Panc1 (cell line): ENCODE measurements around the gene COA5. TPM values are rescaled to one million over a fixed set of nuclear protein-coding genes. Genes with fewer than 3 reads are reported as not detected.

Source experiments
- ATAC-seq: fragments of 200-7000 bp; cut with Tn5 transposase; 2 replicates; pipeline ENCODE4 v1.9.1; 2020; ENCODE audit warnings: mild to moderate bottlenecking, moderate library complexity
- BruUV-seq: library from RNA; stranded (reverse); fragments of 400-500 nt; replicated peaks from 2 replicates; lab custom pipeline; 2021; lab: Mats Ljungman, UMichigan
- CTCF ChIA-PET: fragments of 300-600 bp; sonication (Branson Sonifier 250); formaldehyde crosslinking; loops from one replicate; lab custom pipeline; 2022; ENCODE audit warnings: antibody characterized with exemption; lab: Charles Lee
- POLR2A ChIA-PET: fragments of 300-600 bp; sonication (Branson Sonifier 250); formaldehyde crosslinking; loops from one replicate; lab custom pipeline; 2022; ENCODE audit warnings: antibody characterized with exemption; lab: Charles Lee
- DNase-seq: peaks from one replicate; pipeline ENCODE4 v3.0.0-alpha.2; 2010; ENCODE audit warnings: low read depth, low spot score
- H3K27ac ChIP-seq: 2 replicates; pipeline ENCODE4 v1.5.1; 2011; ENCODE audit warnings: mild to moderate bottlenecking, low read length, inconsistent platforms
- H3K27me3 ChIP-seq: fragments of 200-500 bp; sonication (Bioruptor generic); 2 replicates; pipeline ENCODE4 v1.6.0; 2014; ENCODE audit warnings: low read length, inconsistent platforms; ENCODE audit not compliant: control insufficient read depth, insufficient read depth
- H3K36me3 ChIP-seq: fragments of 200-500 bp; sonication (Bioruptor generic); 2 replicates; pipeline ENCODE4 v1.5.1; 2014; ENCODE audit warnings: inconsistent platforms, mild to moderate bottlenecking, low read length, moderate library complexity; ENCODE audit not compliant: control insufficient read depth, insufficient read depth
- H3K4me1 ChIP-seq: 2 replicates; pipeline ENCODE4 v1.5.1; 2011; ENCODE audit warnings: inconsistent platforms, mild to moderate bottlenecking, low read length, moderate library complexity; ENCODE audit not compliant: control insufficient read depth, insufficient read depth
- H3K4me3 ChIP-seq, 2 experiments: 2 replicates each; pipeline ENCODE4 v1.5.1; 2011 to 2012; ENCODE audit warnings: low read depth in 2 of 2, low read length in 2 of 2, mild to moderate bottlenecking in 2 of 2, inconsistent platforms in 1 of 2, moderate library complexity in 1 of 2
- H3K9me3 ChIP-seq: fragments of 200-500 bp; sonication (Bioruptor generic); 2 replicates; pipeline ENCODE4 v1.5.1; 2014; ENCODE audit warnings: low read depth, mild to moderate bottlenecking, inconsistent platforms, low read length, moderate library complexity; ENCODE audit not compliant: control insufficient read depth, insufficient read depth
- CTCF ChIP-seq: fragments of 450-650 bp; IDR thresholded peaks from 2 replicates; pipeline ENCODE4 v1.5.1; 2017; ENCODE audit warnings: mild to moderate bottlenecking
- POLR2AphosphoS5 ChIP-seq: IDR thresholded peaks from 2 replicates; pipeline ENCODE4 v1.6.1; 2012; ENCODE audit warnings: mild to moderate bottlenecking, low read depth, low read length, moderate library complexity
- REST ChIP-seq, 2 experiments: IDR thresholded peaks; 2 replicates each; pipeline ENCODE4 v1.6.1; 2011 to 2012; ENCODE audit warnings: low read depth in 2 of 2, control low read depth in 1 of 2, low read length in 1 of 2, mild to moderate bottlenecking in 1 of 2, moderate library complexity in 1 of 2; ENCODE audit not compliant: insufficient read depth in 1 of 2
- SIN3A ChIP-seq: IDR thresholded peaks from 2 replicates; pipeline ENCODE4 v1.6.1; 2012; ENCODE audit warnings: low read depth, mild to moderate bottlenecking, low read length, moderate library complexity, borderline replicate concordance; ENCODE audit not compliant: insufficient read depth
- TCF7L2 ChIP-seq: IDR thresholded peaks from 2 replicates; pipeline ENCODE4 v1.6.1; 2011; ENCODE audit warnings: mild to moderate bottlenecking, low read depth, low read length, inconsistent platforms
- in situ Hi-C: cut with HindIII; loops from 2 replicates; pipeline ENCODE4 v1.10.0; 2016; ENCODE audit warnings: low sequenced_read_pairs, low pct_unique_long_range_greater_than_20kb
- intact Hi-C: fragments of 100-400 bp; cut with micrococcal nuclease; formaldehyde crosslinking; loops from one replicate; pipeline ENCODE4 v1.10.0; 2022; ENCODE audit not compliant: unreplicated experiment
- total RNA-seq: library from RNA; stranded (reverse); gene quantifications from one replicate; pipeline ENCODE4 v1.2.1, GENCODE V29; 2021; ENCODE audit not compliant: unreplicated experiment

The COA5 gene
- total RNA-seq, 1 experiment from 2014 or later: 20.6 TPM

- no peaks in the 10 kb centered on the region for H3K27me3 ChIP-seq
- H3K4me1 ChIP-seq: no peaks in the 10 kb centered on the region
- ChIA-PET POLR2A (no interaction called here), CTCF (no interaction called here)
- H3K27ac ChIP-seq: no peak overlapping the region
- H3K36me3 ChIP-seq: no peaks in the 10 kb centered on the region
- H3K4me3 ChIP-seq: no peak overlapping the region
- no peak for DNase-seq
- intact Hi-C loops: no loop called here
- ATAC-seq: no peak
- in situ Hi-C loops: no loop called here
- BruUV-seq: no TSS peak
- no peaks in the 10 kb centered on the region for H3K9me3 ChIP-seq
- TF ChIP-seq REST (IDR thresholded peaks at IDR 0.05; ENCODE audit: insufficient read depth in 1 of 2, low read depth in 2 of 2, low read length in 1 of 2) (no peak), SIN3A (no peak), CTCF (no peak)
Observed at GRCh38 chr2:98583816-98584618, 24.3 kb downstream of the COA5 start.

GRCh38 chr2:98583276-98583675 lies 25.0 kb downstream of the COA5 start:
- no peak for TF ChIP-seq SIN3A
- no peak for TF ChIP-seq TCF7L2
- no peak for TF ChIP-seq REST (IDR thresholded peaks at IDR 0.05; ENCODE audit: insufficient read depth in 1 of 2, low read depth in 2 of 2, low read length in 1 of 2)
- no peak for TF ChIP-seq POLR2AphosphoS5
- no peak for TF ChIP-seq CTCF
- no peak overlapping the region for H3K4me3 ChIP-seq
- H3K36me3 ChIP-seq: no peaks in the 10 kb centered on the region
- intact Hi-C loops: no loop called here
- ChIA-PET POLR2A (no interaction called here), CTCF (no interaction called here)
- no peaks in the 10 kb centered on the region for H3K9me3 ChIP-seq
- ATAC-seq: no peak
- no peaks in the 10 kb centered on the region for H3K4me1 ChIP-seq
- no peak overlapping the region for H3K27ac ChIP-seq
- no TSS peak for BruUV-seq
- no peak for DNase-seq
- no peaks in the 10 kb centered on the region for H3K27me3 ChIP-seq
- in situ Hi-C loops: no loop called here
